B cell (primary cell): Measurements from ENCODE around the gene NCAPG2. TPM values are rescaled to one million over a fixed set of nuclear protein-coding genes. Genes with fewer than 3 reads are reported as not detected.

ENCODE experiments used
- ATAC-seq: fragments of 200-7000 bp; cut with Tn5 transposase; one replicate; pipeline ENCODE4 v1.10.0; 2021; ENCODE audit warnings: low read depth, mild to moderate bottlenecking, moderate number of reproducible peaks, moderate library complexity
- CTCF ChIA-PET: fragments of 350-600 bp; sonication (Branson Sonifier 250); formaldehyde crosslinking; loops from one replicate; lab custom pipeline; 2021; ENCODE audit warnings: antibody characterized with exemption, inconsistent platforms; lab: Charles Lee
- POLR2A ChIA-PET: fragments of 350-600 bp; sonication (Branson Sonifier 250); formaldehyde crosslinking; loops from one replicate; lab custom pipeline; 2021; ENCODE audit warnings: antibody characterized with exemption; lab: Charles Lee
- DNase-seq: peaks from one replicate; pipeline ENCODE4 v3.0.0; 2013
- H2AFZ ChIP-seq: 2 replicates; pipeline ENCODE4 v1.6.1; 2012; ENCODE audit warnings: mild to moderate bottlenecking, low read depth, low read length; ENCODE audit not compliant: insufficient read depth, poor library complexity, severe bottlenecking
- H3K27ac ChIP-seq, 2 donors: 1 replicate in 1 of 2; 2 replicates in 1 of 2; pipeline ENCODE4 v1.5.1; 2012 to 2013; ENCODE audit warnings: low read length in 2 of 2, mild to moderate bottlenecking in 2 of 2, moderate library complexity in 1 of 2
- H3K27me3 ChIP-seq, 4 experiments: fragments of 200-600 bp in 1 of 4; sonication (generic) in 1 of 4; replicated peaks in 1 of 4; 1 replicate in 2 of 4; 2 replicates in 2 of 4; pipeline versions ENCODE4 v1.6.1 to v1.7.0; 2013 to 2016; ENCODE audit warnings: low read length in 3 of 4, mild to moderate bottlenecking in 2 of 4, mixed read lengths in 1 of 4, moderate library complexity in 1 of 4; ENCODE audit not compliant: insufficient read depth in 4 of 4, control insufficient read depth in 3 of 4; ENCODE audit errors: control extremely low read depth in 1 of 4
- H3K36me3 ChIP-seq, 2 experiments: replicated peaks in 1 of 2; 1 replicate in 1 of 2; 2 replicates in 1 of 2; pipeline versions ENCODE4 v1.6.1 to v1.7.1; 2013; ENCODE audit warnings: low read length in 1 of 2; ENCODE audit not compliant: insufficient read depth in 2 of 2, control insufficient read depth in 1 of 2; ENCODE audit errors: control extremely low read depth in 1 of 2, extremely low read depth in 1 of 2
- H3K4me1 ChIP-seq, 2 donors: fragments of 200-600 bp in 1 of 2; sonication (generic) in 1 of 2; 1 replicate in 1 of 2; 2 replicates in 1 of 2; pipeline versions ENCODE4 v1.5.1 to v1.6.1; 2013 to 2017; ENCODE audit warnings: low read length in 2 of 2; ENCODE audit not compliant: control insufficient read depth in 2 of 2, insufficient read depth in 2 of 2
- H3K4me2 ChIP-seq: replicated peaks from 2 replicates; pipeline ENCODE3; 2012; ENCODE audit warnings: mild to moderate bottlenecking, low read depth, low read length; ENCODE audit not compliant: poor library complexity, severe bottlenecking
- H3K4me3 ChIP-seq, 5 experiments: fragments of 200-600 bp in 1 of 5; sonication (generic) in 1 of 5; 1 replicate in 3 of 5; 2 replicates in 2 of 5; pipeline versions ENCODE4 v1.5.1 to v1.7.0; 2011 to 2016; ENCODE audit warnings: low read length in 4 of 5, mild to moderate bottlenecking in 4 of 5, low read depth in 2 of 5, control low read depth in 1 of 5, moderate library complexity in 1 of 5; ENCODE audit not compliant: insufficient read depth in 1 of 5; ENCODE audit errors: control extremely low read depth in 1 of 5, extremely low read depth in 1 of 5
- H3K79me2 ChIP-seq: fragments of 200-600 bp; sonication (generic); one replicate; pipeline ENCODE4 v1.6.0; 2016; ENCODE audit warnings: low read length; ENCODE audit not compliant: control insufficient read depth, insufficient read depth
- H3K9ac ChIP-seq: fragments of 200-600 bp; sonication (generic); 2 replicates; pipeline ENCODE4 v1.6.1; 2017; ENCODE audit warnings: mild to moderate bottlenecking, low read length, moderate library complexity
- H3K9me3 ChIP-seq, 3 donors: one replicate each; pipeline versions ENCODE4 v1.6.1 to v1.7.1; 2013; ENCODE audit warnings: low read length in 2 of 3; ENCODE audit not compliant: control insufficient read depth in 2 of 3, insufficient read depth in 1 of 3; ENCODE audit errors: control extremely low read depth in 1 of 3
- H4K20me1 ChIP-seq: 2 replicates; pipeline ENCODE4 v1.6.0; 2012; ENCODE audit warnings: mild to moderate bottlenecking, low read length; ENCODE audit not compliant: insufficient read depth, control insufficient read depth, poor library complexity, severe bottlenecking
- H3K27ac Mint-ChIP-seq: one replicate; pipeline ENCODE4 v1.8.0; 2021; ENCODE audit warnings: mixed read lengths
- H3K27me3 Mint-ChIP-seq: one replicate; pipeline ENCODE4 v1.8.0; 2021; ENCODE audit warnings: mixed read lengths
- H3K4me1 Mint-ChIP-seq: one replicate; pipeline ENCODE4 v1.8.0; 2021; ENCODE audit warnings: mixed read lengths
- H3K4me3 Mint-ChIP-seq: one replicate; pipeline ENCODE4 v1.8.0; 2021; ENCODE audit warnings: mixed read lengths
- H3K9me3 Mint-ChIP-seq: one replicate; pipeline ENCODE4 v1.8.0; 2022; ENCODE audit warnings: mixed read lengths; ENCODE audit not compliant: insufficient read depth
- CTCF ChIP-seq: fragments of 200-600 bp; IDR thresholded peaks from one replicate; pipeline ENCODE4 v1.8.0; 2022; ENCODE audit warnings: antibody characterized with exemption, mild to moderate bottlenecking
- EZH2 ChIP-seq: IDR thresholded peaks from 2 replicates; pipeline ENCODE4 v1.6.1; 2012; ENCODE audit warnings: borderline replicate concordance, low read depth, mild to moderate bottlenecking, moderate library complexity, low read length; ENCODE audit not compliant: insufficient read depth, poor library complexity, severe bottlenecking
- WGBS: methylation state at CpG from one replicate; pipeline ENCODE4 v1.1.5; 2013; ENCODE audit warnings: missing lambda C conversion rate; ENCODE audit not compliant: insufficient coverage; 5-methylcytosine and 5-hydroxymethylcytosine counted together
- intact Hi-C: fragments of 100-400 bp; cut with micrococcal nuclease; formaldehyde crosslinking; loops from one replicate; pipeline ENCODE4 v1.10.0; 2022
- polyA plus RNA-seq: library from polyadenylated mRNA; depleted of rRNA; stranded (reverse); fragments of >200 nt; gene quantifications from 2 replicates; pipeline ENCODE4 v1.2.3, GENCODE V29; 2012
- total RNA-seq, 2 donors: library from RNA; stranded (reverse); fragments of 120-200 nt in 1 of 2; gene quantifications; 1 replicate in 1 of 2; 2 replicates in 1 of 2; pipeline versions ENCODE4 v1.2.3 to v1.2.4, GENCODE V29; 2013 to 2022

NCAPG2 gene
- total and polyA plus RNA-seq, 2 donors (not counting 1 experiment from before 2014, with no cell fraction given): 2.9 to 9.8 TPM

GRCh38 chr7:158596309-158596708 is 108.3 kb downstream of the NCAPG2 start:
- no peak overlapping the region for H3K4me3 ChIP-seq
- Mint-ChIP-seq H3K4me3 (no peak overlapping the region), H3K27ac (no peak overlapping the region), H3K9me3 (no peaks in the 10 kb centered on the region), H3K4me1 (no peaks in the 10 kb centered on the region), H3K27me3 (no peaks in the 10 kb centered on the region)
- intact Hi-C loops: no loop called here
- no peaks in the 10 kb centered on the region for H4K20me1 ChIP-seq
- TF ChIP-seq CTCF (no peak), EZH2 (no peak)
- no peak for DNase-seq
- CTCF ChIA-PET: no interaction called here
- peaks cover 0 to 3% (median 0%) of the 10 kb centered on the region in 3 donors for H3K9me3 ChIP-seq
- H3K79me2 ChIP-seq: no peaks in the 10 kb centered on the region
- no peak overlapping the region for H3K9ac ChIP-seq
- ATAC-seq: no peak
- H3K4me2 ChIP-seq: no peak overlapping the region
- H3K4me1 ChIP-seq: no peaks in the 10 kb centered on the region
- 100% methylated on average over 4 of the region's 4 CpGs for WGBS
- POLR2A ChIA-PET: no interaction called here
- H3K27me3 ChIP-seq: no peaks in the 10 kb centered on the region
- H3K27ac ChIP-seq: no peak overlapping the region
- no peak overlapping the region for H2AFZ ChIP-seq
- H3K36me3 ChIP-seq: no peaks in the 10 kb centered on the region

GRCh38 chr7:158595068-158595467 is 109.5 kb downstream of the NCAPG2 start:
- WGBS: 100% methylated on average over 1 of the region's 3 CpGs
- TF ChIP-seq CTCF (no peak), EZH2 (no peak)
- intact Hi-C loops: no loop called here
- H4K20me1 ChIP-seq: no peaks in the 10 kb centered on the region
- Mint-ChIP-seq H3K9me3 (no peaks in the 10 kb centered on the region), H3K27ac (no peak overlapping the region), H3K4me3 (no peak overlapping the region), H3K4me1 (no peaks in the 10 kb centered on the region), H3K27me3 (peaks cover 3% of the 10 kb centered on the region)
- ATAC-seq (peak; percentile 28), DNase-seq (peak; percentile 35)
- ChIA-PET POLR2A (no interaction called here), CTCF (no interaction called here)
- H3K4me1 ChIP-seq: no peaks in the 10 kb centered on the region
- no peak overlapping the region for H3K4me2 ChIP-seq
- no peak overlapping the region for H3K27ac ChIP-seq
- H3K9me3 ChIP-seq: peaks cover 0 to 11% (median 0%) of the 10 kb centered on the region in 3 donors
- H3K4me3 ChIP-seq: no peak overlapping the region
- no peaks in the 10 kb centered on the region for H3K27me3 ChIP-seq
- no peak overlapping the region for H2AFZ ChIP-seq
- H3K9ac ChIP-seq: no peak overlapping the region
- H3K79me2 ChIP-seq: no peaks in the 10 kb centered on the region
- H3K36me3 ChIP-seq: no peaks in the 10 kb centered on the region
